DND-41 (cell line): Measurements from ENCODE around the gene MRPL42.
"Not testable (repeated sequence)": the region's sequence is repeated elsewhere in the genome, so short reads cannot be mapped to it uniquely, and the experiment has no call there.

Source experiments
- ATAC-seq: fragments of 200-7000 bp; cut with Tn5 transposase; 3 replicates; pipeline ENCODE4 v1.9.1; 2021; ENCODE audit warnings: low read depth; ENCODE audit not compliant: insufficient read depth
- DNase-seq: peaks from one replicate; pipeline ENCODE4 v3.0.0-alpha.2; 2020
- H2AFZ ChIP-seq: 2 replicates; pipeline ENCODE4 v1.6.0; 2012; ENCODE audit warnings: low read depth, low read length
- H3K27ac ChIP-seq: 2 replicates; pipeline ENCODE4 v1.5.1; 2012; ENCODE audit warnings: low read length, inconsistent platforms
- H3K27me3 ChIP-seq: fragments of 200-600 bp; sonication (generic); 2 replicates; pipeline ENCODE4 v1.6.0; 2012; ENCODE audit warnings: low read length, mild to moderate bottlenecking, inconsistent platforms; ENCODE audit not compliant: insufficient read depth, poor library complexity
- H3K36me3 ChIP-seq: 2 replicates; pipeline ENCODE4 v1.5.1; 2012; ENCODE audit warnings: low read length, inconsistent platforms; ENCODE audit not compliant: insufficient read depth
- H3K4me1 ChIP-seq: 2 replicates; pipeline ENCODE4 v1.5.1; 2012; ENCODE audit warnings: mild to moderate bottlenecking, low read length; ENCODE audit not compliant: insufficient read depth
- H3K4me2 ChIP-seq: 2 replicates; pipeline ENCODE4 v1.6.0; 2012; ENCODE audit warnings: mild to moderate bottlenecking, moderate library complexity, low read length, inconsistent platforms; ENCODE audit not compliant: insufficient read depth
- H3K4me3 ChIP-seq, 2 experiments: fragments of 200-600 bp in 1 of 2; shearing (Covaris generic) in 1 of 2; 2 replicates each; pipeline ENCODE4 v1.5.1; 2012 to 2016; ENCODE audit warnings: inconsistent platforms in 2 of 2, low read length in 2 of 2, mild to moderate bottlenecking in 2 of 2, low read depth in 1 of 2, moderate library complexity in 1 of 2
- H3K79me2 ChIP-seq: 2 replicates; pipeline ENCODE4 v1.6.0; 2012; ENCODE audit warnings: low read length, inconsistent platforms; ENCODE audit not compliant: insufficient read depth
- H3K9ac ChIP-seq: 2 replicates; pipeline ENCODE4 v1.6.0; 2012; ENCODE audit warnings: low read depth, mild to moderate bottlenecking, inconsistent platforms, low read length, moderate library complexity
- H3K9me3 ChIP-seq: 2 replicates; pipeline ENCODE4 v1.5.1; 2012; ENCODE audit warnings: low read length, moderate library complexity, mild to moderate bottlenecking, inconsistent platforms; ENCODE audit not compliant: insufficient read depth, severe bottlenecking
- H4K20me1 ChIP-seq: 2 replicates; pipeline ENCODE4 v1.6.0; 2012; ENCODE audit warnings: low read length; ENCODE audit not compliant: insufficient read depth
- EZH2 ChIP-seq: IDR thresholded peaks from 3 replicates; pipeline ENCODE4 v1.6.1; 2012; ENCODE audit warnings: borderline replicate concordance, low read depth, mild to moderate bottlenecking, moderate library complexity, low read length, inconsistent platforms; ENCODE audit not compliant: severe bottlenecking
- TF ChIP-seq, protein P1 (sequence below): IDR thresholded peaks from 2 replicates; pipeline ENCODE4 v1.5.1; 2012; ENCODE audit warnings: borderline replicate concordance, low read length, moderate library complexity, mild to moderate bottlenecking; ENCODE audit not compliant: poor library complexity, severe bottlenecking; ENCODE audit errors: extremely low read depth

Gene MRPL42

GRCh38 chr12:93430280-93430679 lies 37.0 kb upstream of the MRPL42 start:
- H3K9ac ChIP-seq: no peak overlapping the region
- H3K4me3 ChIP-seq: no peak overlapping the region
- H3K79me2 ChIP-seq: peaks cover 99% of the 10 kb centered on the region
- no peaks in the 10 kb centered on the region for H3K27me3 ChIP-seq
- H3K27ac ChIP-seq: no peak overlapping the region
- ATAC-seq (no peak), DNase-seq (no peak)
- H3K36me3 ChIP-seq: no peaks in the 10 kb centered on the region
- H3K9me3 ChIP-seq: no peaks in the 10 kb centered on the region
- TF ChIP-seq, protein P1, sequence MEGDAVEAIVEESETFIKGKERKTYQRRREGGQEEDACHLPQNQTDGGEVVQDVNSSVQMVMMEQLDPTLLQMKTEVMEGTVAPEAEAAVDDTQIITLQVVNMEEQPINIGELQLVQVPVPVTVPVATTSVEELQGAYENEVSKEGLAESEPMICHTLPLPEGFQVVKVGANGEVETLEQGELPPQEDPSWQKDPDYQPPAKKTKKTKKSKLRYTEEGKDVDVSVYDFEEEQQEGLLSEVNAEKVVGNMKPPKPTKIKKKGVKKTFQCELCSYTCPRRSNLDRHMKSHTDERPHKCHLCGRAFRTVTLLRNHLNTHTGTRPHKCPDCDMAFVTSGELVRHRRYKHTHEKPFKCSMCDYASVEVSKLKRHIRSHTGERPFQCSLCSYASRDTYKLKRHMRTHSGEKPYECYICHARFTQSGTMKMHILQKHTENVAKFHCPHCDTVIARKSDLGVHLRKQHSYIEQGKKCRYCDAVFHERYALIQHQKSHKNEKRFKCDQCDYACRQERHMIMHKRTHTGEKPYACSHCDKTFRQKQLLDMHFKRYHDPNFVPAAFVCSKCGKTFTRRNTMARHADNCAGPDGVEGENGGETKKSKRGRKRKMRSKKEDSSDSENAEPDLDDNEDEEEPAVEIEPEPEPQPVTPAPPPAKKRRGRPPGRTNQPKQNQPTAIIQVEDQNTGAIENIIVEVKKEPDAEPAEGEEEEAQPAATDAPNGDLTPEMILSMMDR: no peak
- no peak for TF ChIP-seq EZH2
- no peaks in the 10 kb centered on the region for H3K4me1 ChIP-seq
- no peak overlapping the region for H3K4me2 ChIP-seq
- H4K20me1 ChIP-seq: peaks cover 84% of the 10 kb centered on the region
- H2AFZ ChIP-seq: no peak overlapping the region

DNA sequence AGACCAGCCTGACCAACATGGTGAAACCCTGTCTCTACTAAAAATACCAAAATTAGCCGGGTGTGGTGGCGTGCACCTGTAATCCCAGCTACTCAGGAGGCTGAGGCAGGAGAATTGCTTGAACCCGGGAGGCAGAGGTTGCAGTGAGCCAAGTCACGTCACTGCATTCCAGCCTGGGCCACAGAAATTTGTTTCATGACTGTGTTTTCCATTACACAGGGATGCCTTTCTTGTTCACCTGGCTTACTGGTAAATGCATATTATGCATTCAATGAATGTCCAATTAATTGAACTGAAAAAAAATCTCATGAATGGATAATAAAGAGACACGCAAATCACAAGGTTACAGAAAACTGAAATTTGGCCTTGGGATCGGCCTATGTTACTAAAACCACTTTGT lies 35.3 kb upstream of the MRPL42 start:
- H3K4me1 ChIP-seq, H3K9me3 ChIP-seq, H3K4me2 ChIP-seq, DNase-seq, H3K27ac ChIP-seq, ATAC-seq, H2AFZ ChIP-seq, H3K4me3 ChIP-seq, H3K9ac ChIP-seq, H3K36me3 ChIP-seq, H3K27me3 ChIP-seq: not testable (repeated sequence)
- Histone ChIP-seq H3K79me2 (peaks cover 99% of the 10 kb centered on the region), H4K20me1 (peaks cover 84% of the 10 kb centered on the region)

DNA sequence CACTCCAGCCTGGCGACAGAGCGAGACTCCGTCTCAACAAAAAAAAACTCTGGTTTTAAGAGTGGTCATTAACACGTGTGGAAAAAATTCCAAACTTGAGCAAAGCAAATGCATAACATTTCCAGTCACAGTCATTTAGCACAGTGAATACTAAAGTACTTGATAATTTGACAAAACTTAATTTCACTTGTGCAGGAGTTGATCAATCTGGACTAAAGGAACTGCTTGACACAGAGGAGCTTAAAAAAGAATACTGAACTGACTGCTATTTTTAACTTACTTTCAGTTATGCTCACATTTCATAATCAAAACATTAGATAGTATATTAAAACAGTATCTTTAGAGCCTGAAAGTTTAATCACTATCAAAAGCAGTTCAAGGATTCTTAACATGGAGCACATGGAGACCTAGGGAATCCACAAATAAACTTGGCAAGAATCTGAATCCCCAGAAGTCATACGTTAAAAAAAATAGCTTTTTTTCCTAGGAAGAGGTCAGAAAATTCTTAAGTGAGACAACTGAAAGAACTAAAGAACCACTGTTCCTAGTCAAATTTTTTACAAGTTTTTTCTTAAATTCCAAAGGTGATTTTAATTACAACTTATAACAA lies 33.0 kb upstream of the MRPL42 start:
- H3K4me2 ChIP-seq: no peak overlapping the region

DNA sequence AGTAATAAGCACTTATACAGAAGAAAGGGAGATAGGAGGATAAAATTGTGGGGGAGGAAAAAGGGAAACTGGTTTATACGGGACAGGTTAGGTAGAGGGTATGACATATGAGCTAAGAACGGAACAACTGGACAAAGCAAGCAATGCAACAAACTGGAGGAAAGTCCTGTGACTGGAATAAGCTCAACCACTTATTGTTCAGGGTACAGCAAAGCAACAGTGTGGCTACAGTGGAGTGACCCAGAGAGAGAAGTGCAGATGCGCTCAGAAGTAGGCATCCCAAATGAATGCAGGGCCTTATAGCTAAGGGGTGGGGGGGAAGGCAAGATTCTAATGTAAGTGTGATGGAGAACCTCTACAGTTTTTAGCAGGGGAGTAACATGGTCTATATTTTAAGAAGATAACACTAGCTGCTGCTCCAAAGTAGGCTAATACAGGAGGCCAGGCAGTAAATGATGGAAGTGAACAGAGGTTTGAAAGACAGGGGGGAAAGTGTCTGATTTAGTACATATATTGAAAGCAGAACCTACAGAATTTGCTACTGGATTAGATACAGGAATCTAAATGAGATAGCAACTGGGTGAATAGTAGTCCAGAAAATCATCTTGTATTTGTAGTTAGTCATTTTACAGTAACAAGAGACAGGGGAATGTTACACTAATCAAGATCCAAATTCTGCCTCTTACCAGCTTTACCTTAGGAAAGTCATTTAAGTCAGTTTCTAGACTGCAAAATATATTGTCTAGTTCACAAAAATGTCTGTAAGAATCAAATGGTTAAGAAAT lies 28.9 kb upstream of the MRPL42 start:
- Histone ChIP-seq H3K27me3 (no peaks in the 10 kb centered on the region), H2AFZ (no peak overlapping the region), H3K4me2 (peak overlapping the region; percentile 72), H3K36me3 (no peaks in the 10 kb centered on the region), H3K27ac (no peak overlapping the region), H3K9ac (no peak overlapping the region), H3K79me2 (peaks cover 83% of the 10 kb centered on the region), H3K4me1 (peaks cover 55% of the 10 kb centered on the region), H4K20me1 (peaks cover 73% of the 10 kb centered on the region), H3K9me3 (no peaks in the 10 kb centered on the region), H3K4me3 (no peak overlapping the region)
- ATAC-seq (no peak), DNase-seq (no peak)
- TF ChIP-seq, protein P1: no peak
- no peak for TF ChIP-seq EZH2

More for the DNA sequence above, 33.0 kb upstream of the MRPL42 start:
- Histone ChIP-seq H3K27me3 (no peaks in the 10 kb centered on the region), H3K9me3 (no peaks in the 10 kb centered on the region), H3K27ac (no peak overlapping the region), H3K9ac (no peak overlapping the region), H3K4me1 (peaks cover 32% of the 10 kb centered on the region), H3K36me3 (no peaks in the 10 kb centered on the region), H2AFZ (no peak overlapping the region), H3K79me2 (peaks cover 99% of the 10 kb centered on the region), H4K20me1 (peaks cover 88% of the 10 kb centered on the region), H3K4me3 (no peak overlapping the region)
- DNase-seq (no peak), ATAC-seq (no peak)
- no peak for TF ChIP-seq EZH2
- TF ChIP-seq, protein P1: no peak
